HG03095 (cell line): Measurements from ENCODE around the gene DNASE1L2.
A peak's percentile ranks its signal among the peaks of the same experiment; 100 is the strongest.

Experiments
- ATAC-seq: cut with Tn5 transposase; IDR thresholded peaks from one replicate; pipeline ENCODE4 v1.9.1; 2021; ENCODE audit warnings: moderate library complexity; ENCODE audit not compliant: unreplicated experiment

Gene DNASE1L2

DNA sequence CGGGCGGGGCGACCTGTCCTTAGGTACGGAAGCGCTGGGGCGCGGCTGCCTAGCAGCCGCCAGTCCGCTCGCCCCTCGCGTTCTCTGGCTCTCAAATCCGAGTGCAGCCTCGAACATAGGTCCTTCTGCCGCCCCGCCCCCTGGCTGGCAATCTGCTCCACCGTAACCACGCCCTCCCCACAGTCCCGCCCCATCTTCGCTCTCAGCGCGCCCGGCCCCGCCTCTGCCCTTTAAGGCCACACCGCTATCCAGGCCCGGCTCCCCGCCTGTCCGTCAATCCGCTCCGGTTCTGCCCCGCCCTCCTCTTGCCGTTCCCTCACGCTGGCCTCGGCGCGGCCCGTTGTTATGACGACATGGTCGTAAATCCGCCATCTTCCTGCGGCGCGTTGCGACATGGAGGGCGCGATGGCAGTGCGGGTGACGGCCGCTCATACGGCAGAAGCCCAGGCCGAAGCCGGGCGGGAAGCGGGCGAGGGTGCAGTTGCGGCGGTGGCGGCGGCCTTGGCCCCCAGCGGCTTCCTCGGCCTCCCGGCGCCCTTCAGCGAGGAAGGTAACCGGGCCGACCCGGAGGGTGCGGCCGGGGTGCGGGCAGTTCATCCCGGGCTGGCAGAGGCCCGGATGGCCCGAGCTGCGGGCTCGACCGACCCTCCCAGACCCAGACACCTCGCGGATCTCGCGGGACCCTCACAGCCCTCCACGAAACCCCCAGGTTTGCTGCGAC, 12.9 kb upstream of the DNASE1L2 start, which contains the start of gene E4F1:
TSS of gene E4F1 (plus strand) at position 371 of the 721 bp plus-strand sequence. CDS start at position 394, 23 bp downstream.
- peak; percentile 86 for ATAC-seq

- peak; percentile 19 for ATAC-seq
Measured at GRCh38 chr16:2223942-2224486, 12.2 kb upstream of the DNASE1L2 start.

- ATAC-seq = no peak
Measured at GRCh38 chr16:2226245-2226793, 9.9 kb upstream of the DNASE1L2 start.

DNA sequence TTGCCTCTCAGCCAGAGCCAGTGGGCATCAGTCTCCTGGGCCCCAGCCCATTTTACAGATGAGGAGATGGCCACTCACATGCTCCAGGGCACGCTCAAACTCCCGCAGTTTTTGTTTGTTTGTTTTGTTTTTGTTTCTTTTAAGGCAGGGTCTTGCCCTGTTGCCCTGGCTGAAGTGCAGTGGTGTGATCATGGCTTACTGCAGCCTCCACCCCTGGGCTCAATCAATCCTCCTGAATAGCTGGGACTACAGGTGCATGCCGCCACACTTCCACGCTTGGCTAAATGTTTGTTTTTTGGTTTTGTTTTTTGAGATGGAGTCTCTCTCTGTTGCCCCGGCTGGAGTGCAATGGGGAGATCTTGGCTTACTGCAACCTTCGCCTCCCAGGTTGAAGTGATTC, 9.3 kb upstream of the DNASE1L2 start:
- no peak for ATAC-seq

- no peak for ATAC-seq
Measured at GRCh38 chr16:2228161-2228824, 8.0 kb upstream of the DNASE1L2 start.

DNA sequence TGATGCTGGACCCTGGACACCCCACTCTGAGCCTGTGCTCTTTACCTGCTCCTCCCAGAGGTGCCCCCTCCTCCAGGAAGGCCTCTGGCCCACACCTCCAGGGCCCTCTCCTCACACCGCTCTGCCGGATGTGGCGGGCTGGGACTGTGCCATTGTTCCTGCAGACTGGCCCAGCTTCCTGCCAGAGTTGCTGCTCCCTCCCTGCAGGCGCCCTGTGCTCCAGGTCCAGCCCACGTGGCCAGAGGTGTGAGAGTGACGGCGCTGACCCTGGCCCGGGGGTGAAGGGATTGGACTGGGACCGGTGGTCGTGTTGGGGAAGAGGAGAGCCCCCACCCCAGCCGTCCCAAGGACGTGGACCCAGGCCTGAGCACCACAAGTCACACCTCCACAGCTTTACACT, 7.2 kb upstream of the DNASE1L2 start:
- no peak for ATAC-seq

GRCh38 chr16:2229632-2230250, 6.5 kb upstream of the DNASE1L2 start:
- no peak for ATAC-seq

- no peak for ATAC-seq
Measured at GRCh38 chr16:2230376-2230775, 5.9 kb upstream of the DNASE1L2 start.

- no peak for ATAC-seq
Measured at GRCh38 chr16:2231016-2231931, 5.0 kb upstream of the DNASE1L2 start.

DNA sequence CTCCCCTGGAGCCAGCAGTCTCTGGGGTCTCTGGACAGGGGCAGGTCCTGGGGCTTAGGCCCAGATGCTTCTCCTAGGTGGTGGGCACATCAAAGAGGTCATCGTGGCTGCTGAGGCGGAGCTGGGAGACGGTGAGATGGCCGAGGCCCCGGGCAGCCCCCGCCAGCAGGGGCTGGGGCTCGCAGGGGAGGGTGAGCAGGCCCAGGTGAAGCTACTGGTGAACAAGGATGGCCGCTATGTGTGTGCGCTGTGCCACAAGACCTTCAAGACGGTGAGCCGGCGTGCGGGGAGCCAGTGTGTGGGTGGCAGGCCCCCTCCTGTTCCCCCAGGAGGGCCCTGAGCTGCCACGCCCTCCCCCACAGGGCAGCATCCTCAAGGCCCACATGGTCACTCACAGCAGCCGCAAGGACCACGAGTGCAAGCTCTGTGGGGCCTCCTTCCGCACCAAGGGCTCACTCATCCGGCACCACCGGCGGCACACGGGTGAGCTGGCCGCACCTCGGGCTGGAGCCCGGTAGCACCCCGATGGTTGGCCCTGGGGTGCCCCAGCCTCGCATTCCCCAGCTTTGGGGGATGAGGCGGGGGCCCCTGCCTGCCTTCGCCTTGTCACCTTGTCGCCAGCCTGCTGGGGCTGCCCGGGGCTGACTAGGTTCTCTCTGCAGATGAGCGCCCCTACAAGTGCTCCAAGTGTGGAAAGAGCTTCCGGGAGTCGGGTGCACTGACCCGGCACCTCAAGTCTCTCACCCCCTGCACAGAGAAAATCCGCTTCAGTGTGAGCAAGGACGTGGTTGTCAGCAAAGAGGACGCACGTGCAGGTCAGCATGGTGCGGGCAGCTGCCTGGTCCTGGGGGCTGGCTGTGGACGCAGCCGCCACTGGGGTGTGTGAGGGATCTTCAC, 3.9 kb upstream of the DNASE1L2 start:
- ATAC-seq = no peak

DNA sequence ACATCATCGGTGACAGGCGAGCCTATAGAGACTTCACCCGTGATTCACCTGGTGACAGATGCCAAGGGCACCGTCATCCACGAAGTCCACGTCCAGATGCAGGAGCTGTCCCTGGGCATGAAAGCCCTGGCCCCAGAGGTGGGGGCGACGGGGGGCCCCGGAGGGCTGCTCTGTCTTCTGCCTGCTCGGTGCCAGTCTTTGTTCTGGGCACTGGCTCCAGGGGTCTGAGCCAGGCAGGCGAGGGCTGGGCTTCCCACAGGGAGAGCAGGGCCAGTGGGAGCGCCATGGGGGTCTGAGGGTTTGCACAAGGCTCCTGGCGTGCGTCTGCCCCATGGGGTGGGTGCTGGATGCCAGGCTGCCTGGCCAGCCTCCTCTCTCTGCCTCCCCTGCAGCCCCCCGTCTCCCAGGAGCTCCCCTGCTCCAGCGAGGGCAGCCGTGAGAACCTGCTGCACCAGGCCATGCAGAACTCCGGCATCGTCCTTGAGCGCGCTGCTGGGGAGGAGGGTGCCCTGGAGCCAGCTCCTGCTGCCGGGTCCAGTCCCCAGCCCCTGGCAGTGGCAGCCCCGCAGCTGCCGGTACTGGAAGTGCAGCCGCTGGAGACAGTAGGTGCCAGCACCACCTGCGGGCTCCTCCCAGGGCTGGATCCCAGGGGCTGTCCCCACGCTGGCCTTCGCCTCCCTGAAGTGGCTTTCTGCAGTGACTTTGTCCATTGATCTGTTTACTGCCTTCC, 3.0 kb upstream of the DNASE1L2 start:
- no peak for ATAC-seq

GRCh38 chr16:2233872-2234812, 2.1 kb upstream of the DNASE1L2 start:
- no peak for ATAC-seq

DNA sequence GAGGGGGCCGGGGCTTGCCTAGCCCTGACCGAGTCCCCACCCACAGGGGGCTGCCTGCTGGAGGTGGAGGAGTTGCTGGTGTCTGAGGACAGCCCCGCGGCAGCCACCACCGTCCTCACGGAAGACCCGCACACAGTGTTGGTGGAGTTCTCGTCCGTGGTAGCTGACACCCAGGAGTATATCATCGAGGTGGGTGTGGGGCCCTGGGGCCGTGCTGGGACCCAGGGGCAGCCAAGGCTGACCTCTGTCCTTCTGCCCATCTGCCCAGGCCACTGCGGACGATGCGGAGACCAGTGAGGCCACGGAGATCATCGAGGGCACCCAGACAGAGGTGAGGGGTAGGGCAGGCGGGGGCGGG, 1.5 kb upstream of the DNASE1L2 start:
- ATAC-seq = no peak

DNA sequence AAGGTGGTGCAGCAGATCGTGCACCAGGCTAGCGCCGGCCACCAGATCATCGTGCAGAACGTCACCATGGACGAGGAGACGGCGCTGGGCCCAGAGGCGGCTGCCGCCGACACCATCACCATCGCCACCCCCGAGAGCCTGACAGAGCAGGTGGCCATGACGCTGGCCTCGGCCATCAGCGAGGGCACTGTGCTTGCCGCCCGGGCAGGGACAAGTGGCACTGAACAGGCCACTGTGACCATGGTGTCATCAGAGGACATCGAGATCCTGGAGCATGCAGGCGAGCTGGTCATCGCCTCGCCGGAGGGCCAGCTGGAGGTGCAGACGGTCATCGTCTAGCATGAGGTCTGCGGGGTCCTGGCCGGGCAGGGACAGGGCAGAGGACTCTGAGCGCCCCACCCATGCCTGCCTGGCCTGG, 1.0 kb upstream of the DNASE1L2 start:
- ATAC-seq = no peak

DNA sequence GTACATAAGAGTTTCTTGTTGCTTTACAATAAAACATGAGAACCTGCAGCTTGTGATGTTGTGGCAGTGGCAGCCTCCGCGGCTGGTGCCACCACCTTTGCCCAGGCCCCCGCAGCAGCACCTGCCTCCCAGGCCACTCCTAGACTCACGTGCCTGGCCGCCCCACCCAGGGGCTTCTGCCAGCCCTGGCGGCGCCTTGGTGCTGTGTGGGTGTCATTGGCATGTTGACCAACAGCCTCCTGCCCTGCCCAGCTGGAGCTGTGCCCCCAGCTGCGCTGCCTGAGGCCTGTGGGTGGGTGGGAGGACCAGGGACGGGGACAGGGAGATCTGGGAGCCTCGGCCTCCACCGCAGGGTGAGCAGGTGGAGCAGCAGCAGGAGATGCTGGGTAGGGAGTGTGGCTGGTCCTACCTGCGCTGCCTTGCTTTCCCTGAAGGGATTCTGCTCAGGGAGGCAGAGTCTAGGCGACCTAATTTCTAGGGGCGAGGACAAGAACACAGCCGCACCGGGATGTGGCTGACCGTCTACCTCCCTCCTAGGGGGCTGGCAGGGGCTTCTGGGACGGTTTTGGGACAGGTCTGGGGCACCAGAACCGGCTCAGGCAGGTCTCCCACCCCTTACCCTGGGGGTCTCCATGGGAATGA, 428 bp upstream of the DNASE1L2 start:
- no peak for ATAC-seq

DNA sequence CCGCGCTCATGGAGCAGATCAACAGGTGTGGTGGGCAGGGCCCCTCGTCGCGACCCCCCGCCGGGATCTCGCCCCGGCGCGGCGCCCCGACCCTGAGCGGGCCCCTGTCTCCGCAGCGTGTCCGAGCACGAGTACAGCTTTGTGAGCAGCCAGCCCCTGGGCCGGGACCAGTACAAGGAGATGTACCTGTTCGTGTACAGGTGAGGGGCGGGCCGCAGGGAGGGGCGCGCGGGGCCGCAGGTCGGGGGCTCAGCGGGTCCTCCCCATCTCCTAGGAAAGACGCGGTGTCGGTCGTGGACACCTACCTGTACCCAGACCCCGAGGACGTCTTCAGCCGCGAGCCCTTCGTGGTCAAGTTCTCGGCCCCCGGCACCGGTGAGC, 848 bp downstream of the DNASE1L2 start:
- no peak for ATAC-seq

GRCh38 chr16:2237493-2238149, 1.4 kb downstream of the DNASE1L2 start:
- no peak for ATAC-seq
